Upper lobe of right lung (tissue), 1 donor: Measurements from ENCODE around the gene S100B. TPM values are rescaled to one million over a fixed set of nuclear protein-coding genes. Genes with fewer than 3 reads are reported as not detected.

Experiments used
- ATAC-seq: fragments of 200-7000 bp; cut with Tn5 transposase; one replicate; pipeline ENCODE4 v1.9.1; 2020; ENCODE audit warnings: mild to moderate bottlenecking, moderate library complexity
- DNase-seq: peaks from one replicate; pipeline ENCODE4 v3.0.0-alpha.2; 2020
- H3K27ac ChIP-seq: fragments of 200-600 bp; one replicate; pipeline ENCODE4 v1.8.0; 2022
- H3K27me3 ChIP-seq: fragments of 200-600 bp; one replicate; pipeline ENCODE4 v1.8.0; 2022; ENCODE audit warnings: mild to moderate bottlenecking
- H3K36me3 ChIP-seq: fragments of 200-600 bp; one replicate; pipeline ENCODE4 v1.8.0; 2022
- H3K4me1 ChIP-seq: fragments of 200-600 bp; one replicate; pipeline ENCODE4 v1.8.0; 2022
- H3K4me3 ChIP-seq: fragments of 200-600 bp; one replicate; pipeline ENCODE4 v1.8.0; 2022; ENCODE audit warnings: mild to moderate bottlenecking
- H3K9me3 ChIP-seq: fragments of 200-600 bp; one replicate; pipeline ENCODE4 v1.8.0; 2022
- CTCF ChIP-seq: fragments of 200-600 bp; IDR thresholded peaks from one replicate; pipeline ENCODE4 v1.8.0; 2022; ENCODE audit warnings: antibody characterized with exemption
- intact Hi-C: fragments of 100-400 bp; cut with DNase I; formaldehyde crosslinking; loops from one replicate; pipeline ENCODE4 v1.11.0; 2022
- total RNA-seq: library from RNA; stranded (reverse); fragmentation: NEBNext Ultra II Directional; extraction: Animal tissue kit (Norgen Biotek cat#: 25700); gene quantifications from one replicate; pipeline ENCODE4 v1.2.1, GENCODE V29; 2021
- donor health status: DM: no; HTN: yes; CAD: no; lungs with severe emphysema.

S100B gene
- total RNA-seq, 1 donor from 2014 or later: 4.5 TPM

DNA sequence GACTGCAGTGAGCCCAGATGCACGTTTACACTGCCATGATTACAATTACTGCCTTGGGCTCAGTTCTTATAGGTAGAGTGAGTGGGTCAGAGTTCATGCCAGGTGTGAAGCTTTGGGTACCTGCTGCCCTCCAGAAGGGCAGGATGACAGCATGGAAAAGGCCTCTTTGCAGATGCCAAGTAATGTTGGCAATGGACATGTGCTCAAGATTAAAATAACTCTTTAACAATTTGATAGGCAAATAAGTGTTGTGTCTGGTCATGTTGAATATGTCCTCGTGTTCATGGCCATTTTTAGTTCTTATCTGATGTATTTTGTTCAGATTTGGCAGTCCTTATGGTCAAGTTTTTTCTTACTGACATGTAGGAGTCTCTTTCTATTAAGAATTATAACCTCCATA, 34.8 kb downstream of the S100B start:
- H3K36me3 ChIP-seq: peaks cover 54% of the 10 kb centered on the region
- no peak for TF ChIP-seq CTCF

DNA sequence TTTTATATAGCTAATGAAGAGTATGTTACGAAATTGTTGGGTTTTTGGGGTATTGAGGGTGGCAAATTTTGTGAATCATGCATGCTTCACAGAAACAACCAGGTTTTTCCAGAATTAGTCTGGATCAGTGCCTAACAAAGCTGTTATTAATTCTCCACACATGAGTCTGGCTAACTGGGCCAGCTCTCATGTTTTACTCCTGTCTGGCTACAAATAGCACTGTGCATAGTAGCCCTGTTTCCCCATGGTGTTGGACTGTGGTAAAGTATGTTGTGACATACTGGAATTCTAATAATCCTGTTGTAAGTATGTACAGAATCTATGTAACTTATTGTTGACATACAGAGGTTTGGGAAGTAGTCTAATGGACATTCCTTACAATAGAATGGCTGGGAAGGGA, 35.8 kb downstream of the S100B start:
- no peak overlapping the region for H3K4me3 ChIP-seq
- H3K9me3 ChIP-seq: no peaks in the 10 kb centered on the region
- no peaks in the 10 kb centered on the region for H3K27me3 ChIP-seq
- TF ChIP-seq CTCF: no peak
- ATAC-seq (no peak), DNase-seq (no peak)
- H3K36me3 ChIP-seq: peaks cover 62% of the 10 kb centered on the region
- no peaks in the 10 kb centered on the region for H3K4me1 ChIP-seq
- no peak overlapping the region for H3K27ac ChIP-seq
- intact Hi-C loops: no loop called here

More for the DNA sequence above, 34.8 kb downstream of the S100B start:
- H3K27me3 ChIP-seq: no peaks in the 10 kb centered on the region
- H3K4me1 ChIP-seq: no peaks in the 10 kb centered on the region
- H3K4me3 ChIP-seq: no peak overlapping the region
- ATAC-seq: no peak
- intact Hi-C loops: no loop called here
- no peak for DNase-seq
- H3K9me3 ChIP-seq: no peaks in the 10 kb centered on the region
- H3K27ac ChIP-seq: no peak overlapping the region

GRCh38 chr21:46568562-46568961, 36.3 kb downstream of the S100B start:
- TF ChIP-seq CTCF: no peak
- Histone ChIP-seq H3K27ac (no peak overlapping the region), H3K36me3 (peaks cover 67% of the 10 kb centered on the region), H3K9me3 (no peaks in the 10 kb centered on the region), H3K4me3 (no peak overlapping the region), H3K27me3 (no peaks in the 10 kb centered on the region), H3K4me1 (no peaks in the 10 kb centered on the region)
- intact Hi-C loops: no loop called here
- no peak for DNase-seq
- no peak for ATAC-seq

GRCh38 chr21:46567348-46567747, 37.5 kb downstream of the S100B start:
- no peaks in the 10 kb centered on the region for H3K27me3 ChIP-seq
- DNase-seq (no peak), ATAC-seq (no peak)
- H3K9me3 ChIP-seq: no peaks in the 10 kb centered on the region
- H3K4me3 ChIP-seq: no peak overlapping the region
- H3K27ac ChIP-seq: no peak overlapping the region
- TF ChIP-seq CTCF: no peak
- intact Hi-C loops: no loop called here
- no peaks in the 10 kb centered on the region for H3K4me1 ChIP-seq
- H3K36me3 ChIP-seq: peaks cover 79% of the 10 kb centered on the region

DNA sequence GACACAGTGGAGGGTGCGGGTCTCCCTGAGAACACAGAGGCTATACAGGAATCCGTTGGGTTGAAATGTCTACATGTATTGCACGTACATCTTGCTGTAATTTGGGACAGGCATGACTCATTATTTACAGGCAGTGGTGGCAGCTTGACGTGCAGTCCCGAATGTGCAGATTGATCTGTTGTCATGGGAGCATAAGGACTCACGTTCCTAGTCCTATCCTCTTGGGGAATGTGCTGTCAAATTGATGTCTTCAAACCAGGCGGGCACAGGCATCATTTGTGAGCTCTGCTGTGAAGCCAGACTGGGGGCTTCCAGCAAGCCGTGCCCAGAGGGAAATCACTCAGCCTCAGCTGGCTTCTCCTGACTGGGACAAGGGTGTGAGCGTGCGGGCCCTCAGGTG, 40.5 kb downstream of the S100B start:
- H3K36me3 ChIP-seq: peaks cover 94% of the 10 kb centered on the region
- H3K4me3 ChIP-seq: no peak overlapping the region
- intact Hi-C loops: no loop called here
- no peaks in the 10 kb centered on the region for H3K9me3 ChIP-seq
- H3K27me3 ChIP-seq: no peaks in the 10 kb centered on the region
- DNase-seq (no peak), ATAC-seq (no peak)
- H3K4me1 ChIP-seq: no peaks in the 10 kb centered on the region
- no peak for TF ChIP-seq CTCF
- no peak overlapping the region for H3K27ac ChIP-seq

DNA sequence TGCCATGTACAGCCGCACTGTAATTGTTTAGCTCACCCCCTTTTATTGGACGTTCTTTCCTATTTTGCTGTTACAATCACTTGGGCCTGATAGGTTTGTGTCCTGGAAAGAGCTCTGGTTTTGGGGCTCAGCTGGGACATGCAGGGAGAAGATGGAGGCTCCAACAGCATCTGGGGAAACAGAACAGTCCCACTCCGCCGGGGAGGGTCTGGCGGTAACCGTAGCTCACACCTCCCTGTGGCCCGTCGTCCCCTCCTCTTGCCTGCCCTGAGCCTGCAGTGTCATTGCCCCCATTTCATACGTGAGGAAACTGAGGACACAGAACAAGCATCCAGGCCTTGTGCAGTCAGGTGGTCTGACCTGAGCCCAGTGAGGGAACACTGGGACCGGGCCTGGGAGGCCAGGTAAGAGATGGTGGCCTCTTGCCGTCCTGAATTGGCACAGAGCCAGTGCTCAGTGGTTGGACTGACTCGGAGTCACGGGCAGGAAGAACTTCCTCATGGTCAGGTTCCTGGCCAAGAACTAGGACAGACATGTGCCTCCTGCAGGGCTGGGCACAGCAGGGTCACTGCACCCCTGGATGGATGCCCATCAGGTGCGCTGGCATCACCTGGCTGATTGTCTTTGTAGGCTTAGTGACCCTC, 41.8 kb downstream of the S100B start:
- H3K4me1 ChIP-seq: no peaks in the 10 kb centered on the region
- no peak for TF ChIP-seq CTCF
- intact Hi-C loops: no loop called here
- H3K9me3 ChIP-seq: no peaks in the 10 kb centered on the region
- DNase-seq (no peak), ATAC-seq (no peak)
- H3K36me3 ChIP-seq: peaks cover 96% of the 10 kb centered on the region
- H3K27me3 ChIP-seq: no peaks in the 10 kb centered on the region
- no peak overlapping the region for H3K4me3 ChIP-seq
- H3K27ac ChIP-seq: no peak overlapping the region
